ENCODE measurements around the gene ZNF385A.

DNA sequence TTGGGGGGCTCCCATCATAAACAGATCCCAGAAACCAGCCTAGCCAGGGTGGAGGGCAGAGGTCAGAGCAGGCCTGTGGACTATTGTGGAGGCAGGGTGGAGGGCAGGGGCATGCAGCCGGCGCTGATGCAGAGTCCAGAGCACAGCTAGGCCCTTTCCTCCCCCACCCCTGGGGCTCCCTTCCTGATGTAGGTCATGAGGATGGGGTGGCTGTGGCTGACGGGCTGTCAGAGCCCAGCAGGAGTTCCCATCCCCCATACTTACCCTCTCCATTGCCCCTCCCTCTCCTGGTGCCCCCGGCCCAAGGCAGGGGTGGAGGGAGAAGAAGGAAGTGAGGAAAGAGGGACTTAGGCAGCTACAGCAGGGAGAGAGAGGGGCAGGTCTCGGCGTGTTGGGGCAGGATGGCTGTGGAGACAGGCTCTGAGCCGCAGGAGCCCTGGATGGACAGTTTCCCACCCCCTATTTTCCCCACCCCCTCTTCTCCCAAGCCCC lies 5.7 kb upstream of the ZNF385A start:
- TF ChIP-seq, protein P1, sequence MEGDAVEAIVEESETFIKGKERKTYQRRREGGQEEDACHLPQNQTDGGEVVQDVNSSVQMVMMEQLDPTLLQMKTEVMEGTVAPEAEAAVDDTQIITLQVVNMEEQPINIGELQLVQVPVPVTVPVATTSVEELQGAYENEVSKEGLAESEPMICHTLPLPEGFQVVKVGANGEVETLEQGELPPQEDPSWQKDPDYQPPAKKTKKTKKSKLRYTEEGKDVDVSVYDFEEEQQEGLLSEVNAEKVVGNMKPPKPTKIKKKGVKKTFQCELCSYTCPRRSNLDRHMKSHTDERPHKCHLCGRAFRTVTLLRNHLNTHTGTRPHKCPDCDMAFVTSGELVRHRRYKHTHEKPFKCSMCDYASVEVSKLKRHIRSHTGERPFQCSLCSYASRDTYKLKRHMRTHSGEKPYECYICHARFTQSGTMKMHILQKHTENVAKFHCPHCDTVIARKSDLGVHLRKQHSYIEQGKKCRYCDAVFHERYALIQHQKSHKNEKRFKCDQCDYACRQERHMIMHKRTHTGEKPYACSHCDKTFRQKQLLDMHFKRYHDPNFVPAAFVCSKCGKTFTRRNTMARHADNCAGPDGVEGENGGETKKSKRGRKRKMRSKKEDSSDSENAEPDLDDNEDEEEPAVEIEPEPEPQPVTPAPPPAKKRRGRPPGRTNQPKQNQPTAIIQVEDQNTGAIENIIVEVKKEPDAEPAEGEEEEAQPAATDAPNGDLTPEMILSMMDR (IDR thresholded peaks at IDR 0.05; ENCODE audit: poor library complexity, severe bottlenecking): no peak
- TF ChIP-seq EZH2 (IDR thresholded peaks at IDR 0.05; ENCODE audit: borderline replicate concordance, insufficient read depth, low read length, poor library complexity, severe bottlenecking) (no peak), POLR2AphosphoS5 (IDR thresholded peaks at IDR 0.05) (no peak), MXI1 (conservative IDR thresholded peaks at IDR 0.05; ENCODE audit: poor library complexity, severe bottlenecking) (no peak), EP300 (conservative IDR thresholded peaks at IDR 0.05; ENCODE audit: poor library complexity, severe bottlenecking) (no peak), RAD21 (conservative IDR thresholded peaks at IDR 0.05) (no peak), REST (IDR thresholded peaks at IDR 0.05; ENCODE audit: borderline replicate concordance) (no peak)
